NCI-H2227 (cell line): ENCODE measurements around the gene HPGD.

Experiments
- DNase-seq: peaks from one replicate; lab custom pipeline; 2025; ENCODE audit not compliant: unreplicated experiment; lab: John Stamatoyannopoulos, UW

Gene HPGD

DNA sequence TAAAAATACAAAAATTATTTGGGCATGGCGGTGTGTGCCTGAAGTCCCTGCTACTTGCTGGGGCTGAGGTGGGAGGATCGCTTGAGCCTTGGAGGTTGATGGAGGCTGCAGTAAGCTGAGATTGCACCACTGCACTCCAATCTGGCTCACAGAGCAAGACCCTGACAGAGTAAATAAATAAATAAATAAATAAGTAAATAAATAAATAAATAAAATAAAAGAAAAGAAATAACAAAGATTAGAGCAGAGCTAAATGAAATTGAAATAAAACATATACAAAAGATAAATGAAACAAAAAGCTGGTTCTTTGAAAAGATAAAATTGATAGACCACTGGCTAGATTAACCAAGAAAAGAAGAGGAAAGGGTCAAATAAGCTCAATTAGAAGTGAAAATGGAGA, 43.1 kb downstream of the HPGD start:
- no peak for DNase-seq

DNA sequence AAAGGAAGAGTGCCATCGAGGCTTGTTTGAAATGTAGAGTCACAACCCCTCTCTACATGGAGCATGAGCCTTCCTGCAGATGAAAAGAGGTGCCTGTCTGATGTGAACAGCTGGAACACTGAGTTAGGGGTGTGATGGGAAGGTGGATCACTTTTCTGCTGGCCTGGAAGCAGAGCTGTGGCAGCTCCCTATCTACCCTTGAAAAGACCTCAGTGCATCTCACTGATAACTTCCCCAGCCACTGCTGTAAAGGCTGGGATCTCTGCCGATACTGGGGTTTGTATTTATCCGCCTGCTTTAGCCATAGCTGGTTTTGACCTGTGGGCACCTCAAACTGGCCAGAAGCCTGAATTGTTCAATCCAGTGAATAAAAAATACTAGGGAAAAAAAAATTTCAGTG, 46.8 kb downstream of the HPGD start:
- no peak for DNase-seq

DNA sequence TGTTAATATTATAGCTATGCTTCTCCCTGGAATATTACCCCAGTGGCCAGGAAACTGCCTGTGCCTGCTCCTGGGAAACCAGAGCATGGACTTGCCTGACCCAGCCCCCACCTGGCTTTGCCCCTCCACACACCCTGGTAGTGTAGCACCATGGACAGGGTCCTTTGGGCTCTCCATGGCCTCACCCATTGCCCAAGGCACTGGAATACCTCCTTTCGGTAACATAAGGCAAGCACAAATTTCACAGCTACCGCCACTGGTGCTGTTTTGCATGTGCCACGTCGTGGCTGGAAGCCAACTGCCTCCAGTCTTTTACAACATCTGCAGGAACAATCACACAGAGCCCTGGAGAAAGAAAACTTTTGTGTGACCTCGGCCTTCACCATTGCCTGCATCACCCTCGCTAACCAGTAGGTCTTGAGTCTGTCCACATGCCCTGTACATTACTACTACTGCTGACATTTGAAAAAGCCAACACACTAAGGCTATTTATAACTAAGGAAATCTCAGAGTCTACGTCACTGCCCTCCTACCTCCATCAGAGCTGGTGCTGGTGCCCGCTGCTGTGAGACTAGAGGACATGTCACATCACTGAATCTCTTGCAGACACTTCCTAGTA, 47.7 kb downstream of the HPGD start:
- no peak for DNase-seq

DNA sequence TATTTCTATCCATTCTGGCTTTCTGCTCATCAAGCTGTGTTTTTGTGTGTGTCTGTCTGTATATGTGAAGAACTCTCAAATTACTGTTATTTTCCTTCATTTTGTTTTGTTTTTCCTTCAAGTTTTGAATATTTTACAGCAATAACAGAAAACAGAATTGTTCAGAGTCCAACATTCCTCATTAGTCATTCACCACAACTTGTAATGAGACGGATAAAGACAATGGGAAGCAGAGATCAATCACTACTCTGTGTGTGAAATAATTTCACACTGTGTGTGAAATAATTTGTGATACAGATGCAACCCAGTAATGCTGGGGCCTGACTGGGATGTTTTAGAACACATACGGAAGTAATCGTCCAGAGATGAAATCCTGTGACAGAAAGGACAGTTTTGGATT, 55.2 kb downstream of the HPGD start:
- no peak for DNase-seq

DNA sequence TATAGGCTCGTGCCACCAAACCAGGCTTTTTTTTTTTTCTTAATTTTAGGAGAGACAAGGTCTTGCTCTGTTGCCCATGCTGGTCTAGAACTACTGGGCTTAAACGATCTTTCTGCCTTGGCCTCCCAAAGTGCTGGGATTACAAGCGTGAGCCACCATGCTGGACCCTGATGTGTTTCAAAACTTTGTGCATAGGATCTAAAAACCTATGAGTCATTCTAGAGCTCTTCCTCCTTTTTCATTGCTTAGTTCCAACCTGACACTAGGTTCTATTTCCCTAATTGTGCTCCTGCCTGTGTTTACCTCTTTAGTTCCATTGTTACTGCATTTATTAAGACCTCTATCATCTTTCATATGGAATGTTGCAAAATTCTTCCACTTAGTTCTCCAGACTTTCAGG, 57.3 kb downstream of the HPGD start:
- no peak for DNase-seq

DNA sequence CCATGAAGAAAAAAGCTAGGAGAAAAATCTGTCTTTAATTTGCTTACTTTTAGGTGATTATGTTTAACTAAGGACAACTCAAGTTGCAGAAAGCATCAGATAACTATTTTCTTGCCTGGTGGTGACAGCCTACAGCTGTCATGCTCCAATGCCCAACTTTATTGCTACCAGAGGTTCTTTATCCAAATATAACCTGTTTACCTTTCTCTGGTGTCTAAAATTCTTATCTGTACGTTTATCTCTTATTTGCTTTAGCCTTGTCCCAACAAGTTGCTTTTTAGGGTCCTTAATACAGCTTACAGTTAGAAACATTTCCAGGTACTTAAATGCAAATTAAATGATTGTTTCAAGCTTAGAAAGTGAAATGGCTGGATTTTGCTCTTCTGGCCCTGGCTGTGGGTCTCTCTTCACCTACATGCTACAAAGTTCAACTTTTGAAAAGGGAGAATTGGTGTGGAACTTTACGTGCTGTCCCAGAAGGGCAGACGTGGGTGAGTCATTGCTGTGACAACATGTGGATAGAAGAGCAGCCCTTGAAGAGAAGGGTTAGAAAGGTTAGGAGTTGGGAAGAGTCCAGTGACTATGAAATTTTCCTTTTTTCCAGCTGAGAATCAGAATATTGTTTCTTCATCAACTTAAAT, 60.7 kb downstream of the HPGD start:
- no peak for DNase-seq

DNA sequence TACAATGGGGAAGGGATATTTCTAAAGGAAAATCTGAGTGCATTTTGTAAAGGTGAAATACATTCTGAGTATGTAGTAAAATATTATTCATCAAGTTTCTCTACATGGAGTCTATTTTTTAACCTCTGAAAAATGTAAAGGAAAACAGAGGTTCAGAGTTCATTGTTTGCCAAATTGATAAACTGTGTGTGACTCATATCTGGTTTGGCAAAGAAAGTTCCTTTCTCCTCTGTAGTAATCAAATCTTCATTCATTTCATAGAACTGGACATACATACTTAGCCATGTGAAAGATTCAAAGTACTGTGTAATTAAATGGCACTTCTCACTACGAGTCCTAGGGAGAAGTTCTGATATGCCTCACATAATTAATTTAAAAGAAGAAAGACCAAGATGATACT, 61.6 kb downstream of the HPGD start:
- DNase-seq = no peak

DNA sequence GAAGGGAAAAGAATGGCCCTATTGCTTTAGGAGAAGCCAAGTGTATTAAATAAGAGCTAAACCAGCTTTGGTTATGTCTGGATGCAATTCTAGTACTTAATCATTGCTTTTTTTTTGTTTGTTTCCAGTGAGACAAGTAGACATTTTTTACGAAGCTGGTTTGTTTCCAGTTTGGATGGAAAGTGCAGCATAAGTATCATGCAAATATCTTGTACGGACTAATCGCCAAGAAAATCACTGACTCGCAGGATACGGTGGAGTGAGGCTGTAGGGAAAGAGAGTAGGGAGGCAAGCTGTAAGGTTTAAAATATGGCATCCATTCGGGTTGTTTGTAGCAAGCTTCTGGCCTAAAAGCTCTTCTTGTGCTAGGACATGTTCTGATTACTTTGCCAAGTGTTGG, 64.8 kb downstream of the HPGD start:
- no peak for DNase-seq

DNA sequence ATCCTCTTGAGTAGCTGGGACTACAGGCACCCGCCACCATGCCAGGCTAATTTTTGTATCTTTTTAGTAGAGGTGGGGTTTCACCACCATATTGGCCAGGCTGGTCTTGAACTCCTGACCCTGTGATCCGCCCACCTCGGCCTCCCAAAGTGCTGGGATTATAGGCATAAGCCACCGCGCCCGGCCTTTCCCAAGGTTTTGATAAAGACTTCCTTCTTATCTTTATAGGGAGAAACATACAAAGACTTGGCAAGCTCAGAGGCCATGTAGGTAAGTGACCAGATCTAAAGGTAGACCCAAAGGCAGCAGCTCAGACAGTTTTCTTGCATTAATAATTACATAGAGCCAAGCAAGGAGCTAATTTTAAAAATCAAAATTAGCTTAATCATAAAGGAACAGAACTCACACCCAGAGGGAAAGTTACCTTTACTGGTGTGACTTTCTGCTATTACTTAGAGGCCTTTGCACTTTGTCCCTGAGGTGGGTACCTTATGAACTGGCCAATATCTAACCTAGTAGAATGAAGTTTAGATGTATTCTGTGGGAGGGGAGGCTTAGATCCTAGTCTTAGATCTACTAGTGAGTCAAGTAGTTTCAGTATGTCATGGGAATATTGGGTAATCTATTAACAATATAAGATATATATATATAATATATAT, 67.3 kb downstream of the HPGD start:
- DNase-seq = no peak

DNA sequence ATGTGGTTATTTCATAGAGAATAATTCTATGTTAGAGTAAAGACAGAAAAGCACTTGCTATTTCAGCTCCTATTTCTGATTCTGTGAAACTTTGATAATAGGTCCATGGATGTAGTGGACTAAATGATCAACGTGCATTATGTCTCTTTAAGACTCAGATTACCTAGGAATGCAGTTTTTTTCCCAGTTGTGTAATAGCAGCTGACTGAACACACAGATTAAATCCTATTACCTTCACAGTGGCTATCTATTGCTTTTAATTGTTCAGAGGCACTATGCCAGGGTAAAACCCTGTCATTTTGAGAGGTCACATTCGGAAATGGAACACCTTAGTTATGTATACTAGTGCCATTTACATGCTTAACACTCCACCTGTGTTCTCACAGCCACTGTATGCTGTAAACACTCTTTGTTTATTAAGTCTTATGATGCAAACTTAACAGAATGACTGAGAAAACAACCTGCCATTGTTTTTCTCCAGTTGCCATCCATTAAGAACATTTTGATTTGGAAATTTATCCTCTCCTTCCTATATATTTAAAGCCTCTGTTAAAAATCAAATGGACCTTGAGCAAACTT, 70.5 kb downstream of the HPGD start:
- DNase-seq = no peak

DNA sequence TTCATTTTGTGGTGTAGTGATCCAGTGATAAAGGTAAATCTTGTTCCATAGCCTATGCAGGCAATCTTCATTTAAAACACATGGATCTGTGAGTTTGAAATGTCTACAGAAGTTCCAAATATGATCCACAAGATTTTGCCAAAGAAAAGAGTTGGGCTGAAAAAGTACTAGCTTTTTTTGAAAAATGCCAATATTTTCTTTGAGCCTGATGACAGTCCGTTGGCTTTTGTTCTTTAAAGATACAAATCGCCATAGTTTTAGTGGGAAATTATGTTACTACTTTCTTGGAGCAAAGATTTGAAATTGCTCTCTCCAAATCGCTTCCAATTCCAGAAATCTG, 71.5 kb downstream of the HPGD start:
- no peak for DNase-seq

DNA sequence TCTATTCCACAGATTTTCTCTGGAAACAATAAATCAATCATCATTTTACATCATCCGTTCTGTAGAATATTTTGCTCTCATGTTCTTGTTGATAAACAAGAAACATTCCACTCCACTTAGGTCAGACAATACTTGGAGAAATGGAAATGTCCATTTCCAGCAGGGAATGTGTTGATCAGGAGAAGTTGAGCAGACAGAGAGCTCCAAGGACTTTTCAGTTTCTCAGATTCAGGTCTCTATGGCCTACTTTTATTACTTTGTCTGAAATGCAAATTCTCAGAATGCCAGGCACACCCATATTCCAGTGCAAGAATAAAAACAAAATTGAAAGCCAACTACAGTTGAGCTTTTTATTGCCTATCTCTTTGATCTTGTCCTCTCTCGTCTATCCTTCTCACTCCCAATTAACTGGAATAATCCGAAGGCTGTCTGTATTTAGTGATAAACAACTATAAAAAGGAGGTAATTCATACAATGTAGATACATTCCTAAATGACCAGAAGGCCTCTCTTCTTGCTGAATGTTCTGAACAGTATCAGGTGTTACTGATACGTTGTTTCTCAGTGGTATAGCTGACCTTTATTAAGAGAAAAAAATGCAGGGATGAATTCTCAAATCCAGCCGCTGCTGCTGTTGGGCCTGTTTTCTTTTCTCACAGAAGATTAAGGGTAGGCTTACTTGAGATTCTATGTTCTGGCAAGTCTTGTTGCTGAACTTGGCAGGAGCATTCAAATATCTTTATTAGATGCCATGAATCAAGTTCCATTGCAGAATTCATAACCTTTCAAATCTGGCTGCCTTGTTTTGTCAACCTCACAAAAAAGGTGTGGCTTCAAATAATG, 72.1 kb downstream of the HPGD start:
- DNase-seq = no peak

DNA sequence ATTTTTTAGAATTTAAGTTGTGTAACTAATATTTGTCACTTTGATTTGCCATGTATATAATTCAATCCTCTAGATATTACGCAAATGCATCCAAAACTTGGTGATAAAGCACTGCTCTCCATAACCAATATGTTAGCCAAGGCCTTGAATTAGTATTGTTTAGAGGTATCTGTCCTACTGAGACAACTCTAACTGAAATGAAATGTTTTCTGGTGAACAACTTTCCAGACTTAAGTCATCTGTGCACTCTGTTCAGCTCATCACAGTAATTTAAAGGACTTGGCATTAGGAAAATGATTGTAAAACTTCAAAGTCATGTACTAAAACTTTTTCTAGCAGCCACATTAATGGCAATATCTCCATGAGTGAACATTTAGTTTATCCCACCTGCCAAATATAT, 73.1 kb downstream of the HPGD start:
- DNase-seq = no peak

DNA sequence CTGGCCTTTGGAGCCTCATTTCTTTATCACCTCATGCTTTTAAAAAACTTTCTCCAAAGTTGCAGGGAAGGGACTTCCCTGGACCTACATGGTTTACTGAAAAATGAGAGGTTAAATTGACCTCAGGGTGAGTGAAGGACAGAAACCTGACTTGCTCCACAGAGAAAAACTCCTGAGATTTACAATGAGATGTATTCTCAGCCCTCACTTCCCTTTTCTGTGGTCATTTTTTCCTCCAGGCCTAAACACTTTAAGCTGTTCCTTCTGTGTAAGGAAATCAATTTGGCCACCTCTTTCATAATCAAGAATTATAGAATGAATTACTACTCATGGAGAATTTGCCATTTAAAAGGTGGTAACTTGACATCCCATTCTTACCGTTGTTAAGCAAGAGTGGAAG, 77.9 kb downstream of the HPGD start:
- DNase-seq = no peak
